DMS114 treated with DMSO at 0.1 percent for 48 hours (cell line): ENCODE results near the gene PLEKHG4.

Source experiments
- DNase-seq: peaks from one replicate; lab custom pipeline; 2025; ENCODE audit not compliant: unreplicated experiment; lab: John Stamatoyannopoulos, UW

Gene PLEKHG4

DNA sequence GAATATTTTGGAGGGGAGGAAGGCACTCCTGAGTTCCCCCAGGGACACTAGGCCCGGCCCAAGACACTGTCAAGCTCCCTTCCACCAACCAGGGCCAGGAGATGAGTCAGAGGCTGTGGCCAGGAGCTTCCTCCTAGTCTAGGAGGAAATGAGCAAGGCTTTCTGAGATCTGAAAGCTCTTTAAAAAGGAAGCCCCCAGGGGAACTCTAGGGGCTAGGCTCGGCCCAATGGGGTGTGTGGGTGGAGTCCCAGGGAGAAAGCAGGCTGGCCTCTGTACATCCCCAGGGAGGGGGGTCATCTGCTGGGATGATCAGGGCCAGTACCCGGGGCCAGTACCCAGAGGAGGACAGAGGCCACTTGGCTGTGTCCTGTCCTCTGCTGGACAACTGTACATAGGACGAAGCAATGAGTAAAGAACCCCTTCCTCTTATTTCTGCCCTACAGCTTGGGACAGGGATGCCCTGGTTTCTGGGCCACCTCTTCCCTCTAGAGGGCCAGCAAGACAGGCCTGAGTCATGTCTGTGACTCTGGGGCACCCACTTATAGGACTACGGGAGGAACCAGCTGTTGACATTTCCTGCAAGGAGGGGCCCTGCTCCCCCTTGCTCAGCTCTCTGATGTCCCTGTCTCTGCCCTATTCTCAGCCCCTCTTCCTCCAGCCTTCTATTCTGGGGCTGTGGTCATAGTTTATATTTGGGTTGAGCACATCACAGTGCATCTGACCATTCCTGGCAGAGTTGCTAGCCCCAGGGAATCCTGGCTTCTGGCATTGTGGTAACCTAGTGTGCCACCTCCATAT, 34.7 kb upstream of the PLEKHG4 start:
- DNase-seq, result no peak

DNA sequence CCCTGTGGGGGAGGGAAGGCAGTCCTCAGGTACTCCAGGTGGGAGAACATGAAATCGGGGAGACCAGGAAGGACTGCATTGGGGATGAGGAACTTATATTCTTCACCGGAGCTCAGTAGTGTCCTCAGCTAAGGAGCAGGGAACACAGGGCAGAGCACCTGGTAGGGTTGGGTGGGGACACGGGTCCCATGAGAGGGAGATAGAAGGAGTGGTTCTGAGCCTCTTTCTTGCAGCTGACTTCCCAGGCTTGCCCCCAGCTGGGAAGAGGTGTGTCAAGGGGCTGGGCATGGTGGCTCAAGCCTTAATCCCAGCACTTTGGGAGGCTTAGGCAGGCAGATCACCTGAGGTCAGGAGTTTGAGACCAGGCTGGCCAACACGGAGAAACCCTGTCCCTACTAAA, 34.1 kb upstream of the PLEKHG4 start:
- no peak for DNase-seq

- DNase-seq, result no peak
These were observed 33.7 kb upstream of the PLEKHG4 start for GRCh38 chr16:67245674-67246080.

DNA sequence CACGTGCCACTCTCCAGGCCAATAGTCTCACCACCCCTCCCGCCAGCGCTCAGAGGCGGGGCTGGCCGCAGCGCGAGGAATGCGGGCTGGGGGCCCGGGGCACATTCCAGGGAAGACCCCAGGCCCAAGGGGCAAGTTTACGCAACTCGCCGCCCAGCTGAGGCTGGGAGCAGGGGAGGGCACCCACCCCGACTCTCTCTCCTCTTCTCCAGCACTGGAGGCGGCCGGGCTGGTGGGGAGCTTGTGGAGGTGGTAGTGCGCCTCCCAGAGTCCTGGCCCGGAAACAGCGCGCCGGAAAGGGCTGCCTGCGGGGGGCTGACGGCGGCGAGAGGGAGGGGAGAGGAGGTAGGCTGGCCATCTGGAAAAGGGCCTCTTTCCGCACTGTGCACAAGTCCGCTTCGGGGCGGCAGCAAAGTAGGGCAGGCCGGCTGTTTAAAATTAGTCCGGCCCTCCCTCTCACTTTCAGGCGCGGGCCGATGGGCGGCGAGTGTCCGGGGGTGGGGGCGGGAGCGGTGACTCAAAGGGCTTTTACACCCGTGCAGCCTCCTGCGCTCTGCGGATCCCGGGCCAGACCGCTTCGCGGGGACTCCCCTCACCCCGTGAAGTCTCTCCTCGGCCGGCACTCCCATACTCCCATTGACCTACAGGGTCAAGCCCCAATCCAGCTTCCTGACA, 33.1 kb upstream of the PLEKHG4 start:
- peak; percentile 41 for DNase-seq

DNA sequence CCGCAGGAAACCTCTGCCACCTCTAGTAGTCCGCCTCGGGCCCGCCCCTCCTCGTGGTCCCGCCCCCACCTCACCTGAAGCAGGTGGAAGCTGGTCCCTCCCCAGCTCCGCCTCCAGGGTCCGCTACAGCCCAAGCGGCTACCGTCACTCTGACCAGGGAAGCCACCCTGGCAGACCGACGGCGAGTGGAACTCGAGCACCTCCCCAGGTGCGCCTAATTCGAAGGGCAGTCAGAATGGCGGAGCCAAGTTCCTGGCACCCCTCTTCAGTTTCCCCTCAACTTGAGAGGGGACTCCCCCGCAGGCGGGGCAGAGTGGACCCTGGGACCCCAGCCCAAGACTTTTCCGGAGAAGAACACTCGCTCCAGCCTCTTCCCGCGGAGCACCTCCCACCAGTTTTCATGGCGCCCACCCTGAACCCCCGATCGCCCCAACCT, 32.6 kb upstream of the PLEKHG4 start:
- DNase-seq, result no peak

DNA sequence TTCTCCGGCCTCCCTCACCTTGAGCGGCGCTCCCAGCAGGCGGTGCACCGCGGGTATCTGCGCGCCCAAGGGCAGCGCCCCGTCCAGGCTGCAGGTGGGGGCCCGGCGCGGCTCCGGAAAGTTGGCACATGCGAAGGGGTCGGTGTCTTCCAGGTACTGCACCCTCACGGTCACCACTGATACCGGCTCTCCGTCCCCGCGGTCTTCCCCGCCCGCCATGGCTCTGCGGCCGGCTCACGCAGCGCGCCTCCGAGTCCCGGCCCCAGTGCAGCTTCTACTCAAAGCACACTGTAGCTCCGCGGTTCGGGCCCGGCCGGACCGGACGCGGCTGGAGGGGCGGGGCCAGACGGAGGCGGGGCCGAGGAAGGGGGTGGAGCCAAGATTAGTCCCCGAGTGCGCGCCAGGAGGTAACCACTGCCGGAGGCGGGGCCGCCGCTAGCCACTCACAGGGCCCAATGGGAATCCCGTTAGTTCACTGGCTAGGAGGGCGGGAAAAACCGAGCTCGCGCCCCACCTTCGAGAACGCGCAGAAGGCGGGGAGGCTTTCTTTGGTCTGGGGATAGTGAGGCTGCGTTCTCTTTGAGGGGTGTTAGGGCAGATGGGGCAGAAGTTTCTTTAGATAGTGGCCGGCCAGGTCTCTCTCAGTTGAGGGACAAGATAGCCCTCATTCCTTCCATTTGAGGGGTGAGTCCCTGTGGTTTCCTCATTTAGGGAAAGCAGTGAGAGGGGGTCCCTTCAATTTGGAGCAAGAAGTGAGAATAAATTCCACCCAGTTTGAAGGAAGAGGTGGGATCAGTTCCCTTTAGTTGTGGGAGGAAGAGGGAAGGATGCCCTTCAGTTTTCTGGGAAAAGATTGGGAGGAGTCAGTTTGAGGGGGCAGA, 31.9 kb upstream of the PLEKHG4 start, which contains the start of gene FHOD1:
Gene FHOD1, minus strand, starts transcription at position 290 of the 881 bp plus-strand sequence. Its CDS starts 71 bp downstream, at position 219.
- peak; percentile 93 for DNase-seq

- peak; percentile 28 for DNase-seq
These were observed 31.3 kb upstream of the PLEKHG4 start for GRCh38 chr16:67248073-67248400.

DNA sequence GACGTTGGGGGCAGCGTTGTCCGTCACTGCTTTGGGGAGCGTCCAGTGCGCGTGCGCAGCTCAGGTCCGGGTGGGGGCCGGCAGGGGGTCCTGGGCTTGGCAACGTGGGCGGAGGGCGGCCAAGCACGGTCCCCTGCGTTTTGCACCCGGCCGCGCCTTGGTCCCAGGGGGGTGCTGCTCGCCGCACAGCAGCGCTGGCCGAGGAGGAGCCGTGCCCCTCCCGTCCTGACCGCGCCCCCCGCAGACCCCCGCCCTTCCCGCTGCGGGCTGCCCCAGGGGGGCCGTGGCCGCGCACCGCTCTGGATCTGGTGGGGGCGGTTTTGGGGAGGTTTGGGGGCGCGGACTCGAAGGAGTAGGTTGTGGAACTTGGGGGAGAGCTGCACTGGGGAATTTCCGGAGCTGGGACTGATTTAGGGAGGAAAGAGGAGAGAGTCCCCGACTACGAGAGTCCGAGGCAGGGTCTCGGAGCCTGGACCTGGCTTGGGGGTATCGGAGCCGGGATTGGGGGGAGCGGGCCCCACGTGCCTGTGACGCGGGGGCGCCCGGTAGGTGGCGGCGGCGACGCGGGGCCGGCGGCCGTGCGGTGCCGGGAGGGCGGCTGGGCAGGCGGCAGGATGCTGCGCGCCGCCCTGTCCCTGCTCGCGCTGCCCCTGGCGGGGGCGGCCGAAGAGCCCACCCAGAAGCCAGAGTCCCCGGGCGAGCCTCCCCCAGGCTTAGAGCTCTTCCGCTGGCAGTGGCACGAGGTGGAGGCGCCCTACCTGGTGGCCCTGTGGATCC, 30.7 kb upstream of the PLEKHG4 start, which contains the start of gene SLC9A5:
Gene SLC9A5, plus strand, starts transcription at position 579 of the 777 bp plus-strand sequence. Its CDS starts 36 bp downstream, at position 615.
- DNase-seq, result no peak

- DNase-seq, result no peak
These were observed 29.9 kb upstream of the PLEKHG4 start for GRCh38 chr16:67249178-67250044.

DNA sequence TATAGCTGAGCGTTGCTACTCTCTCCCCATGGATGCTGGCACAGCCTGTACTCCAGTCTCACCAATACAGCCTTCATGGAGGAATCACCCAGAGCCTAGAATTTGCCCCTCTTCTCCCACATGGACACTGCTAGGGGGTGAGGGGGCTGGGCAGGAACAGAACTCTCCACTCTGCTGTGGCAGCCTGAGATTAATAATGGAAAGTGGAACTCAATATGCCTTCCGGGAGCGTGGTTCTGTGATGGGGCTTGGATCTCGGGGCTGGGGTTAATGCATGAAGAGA, 29.3 kb upstream of the PLEKHG4 start:
- no peak for DNase-seq

DNA sequence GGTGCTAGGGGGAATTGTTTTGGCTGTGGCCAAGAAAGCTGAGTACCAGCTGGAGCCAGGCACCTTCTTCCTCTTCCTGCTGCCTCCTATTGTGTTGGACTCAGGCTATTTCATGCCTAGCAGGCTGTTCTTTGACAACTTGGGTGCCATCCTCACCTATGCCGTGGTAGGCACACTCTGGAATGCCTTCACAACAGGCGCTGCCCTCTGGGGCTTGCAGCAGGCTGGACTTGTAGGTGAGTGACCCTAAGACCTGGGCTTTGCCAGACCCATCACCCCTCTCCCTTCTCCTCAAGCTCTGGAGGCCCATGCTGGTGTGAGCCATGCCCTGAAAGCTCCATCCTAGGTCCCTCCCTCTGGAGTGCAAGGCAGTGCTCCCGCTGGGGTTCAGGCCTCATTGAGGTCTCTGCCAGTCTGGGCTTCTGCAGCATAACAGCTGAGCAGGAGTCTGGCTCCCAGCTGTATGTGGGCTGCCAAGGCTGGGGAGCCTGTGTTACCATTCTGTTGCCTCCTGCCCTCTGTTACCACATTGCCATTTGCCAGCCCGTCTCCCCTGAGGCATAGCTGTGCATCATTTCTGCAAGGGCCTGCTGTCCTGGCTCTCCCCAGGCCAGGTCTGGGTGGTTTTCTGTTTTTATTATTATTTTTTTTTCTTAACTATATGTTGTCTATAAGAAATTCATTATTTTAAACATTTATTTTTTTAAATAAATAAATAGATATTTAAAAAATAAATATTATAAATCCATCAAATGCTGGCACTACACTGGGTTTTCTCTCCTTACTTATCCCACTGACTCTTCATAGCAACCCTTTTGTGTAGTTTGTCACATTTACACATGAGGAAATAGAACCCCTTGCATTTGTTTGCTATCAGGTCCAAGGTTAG, 26.5 kb upstream of the PLEKHG4 start:
- DNase-seq, result no peak

GRCh38 chr16:67254801-67255552, 24.4 kb upstream of the PLEKHG4 start:
- DNase-seq, result no peak

DNA sequence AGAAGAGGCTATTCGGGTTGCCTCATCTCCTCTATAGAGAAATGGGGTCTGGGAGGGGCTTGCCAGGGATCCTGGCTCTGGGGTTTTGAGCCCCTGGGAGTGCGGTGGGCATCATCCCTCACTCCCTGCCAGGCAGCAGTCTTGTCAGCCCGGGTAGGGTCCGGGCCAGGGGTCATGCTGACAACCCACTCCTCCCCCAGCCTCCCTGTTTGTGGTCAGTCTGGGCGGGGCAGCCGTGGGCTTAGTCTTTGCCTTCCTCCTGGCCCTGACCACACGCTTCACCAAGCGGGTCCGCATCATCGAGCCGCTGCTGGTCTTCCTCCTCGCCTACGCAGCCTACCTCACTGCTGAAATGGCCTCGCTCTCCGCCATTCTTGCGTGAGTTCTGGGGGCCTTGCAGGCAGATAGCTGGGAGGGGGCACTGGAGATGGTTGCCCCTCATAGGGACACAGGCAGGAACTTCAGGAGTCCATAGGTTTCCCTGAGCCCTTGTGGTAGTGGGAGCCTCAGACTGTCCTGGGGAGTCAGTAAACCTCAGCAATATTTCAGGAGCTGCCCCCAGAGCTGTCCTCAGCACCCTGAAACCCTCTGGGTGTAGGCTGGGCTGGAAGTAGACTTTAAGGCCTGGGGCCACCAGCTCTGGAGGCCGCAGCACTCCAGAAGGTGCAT, 23.6 kb upstream of the PLEKHG4 start:
- no peak for DNase-seq

DNA sequence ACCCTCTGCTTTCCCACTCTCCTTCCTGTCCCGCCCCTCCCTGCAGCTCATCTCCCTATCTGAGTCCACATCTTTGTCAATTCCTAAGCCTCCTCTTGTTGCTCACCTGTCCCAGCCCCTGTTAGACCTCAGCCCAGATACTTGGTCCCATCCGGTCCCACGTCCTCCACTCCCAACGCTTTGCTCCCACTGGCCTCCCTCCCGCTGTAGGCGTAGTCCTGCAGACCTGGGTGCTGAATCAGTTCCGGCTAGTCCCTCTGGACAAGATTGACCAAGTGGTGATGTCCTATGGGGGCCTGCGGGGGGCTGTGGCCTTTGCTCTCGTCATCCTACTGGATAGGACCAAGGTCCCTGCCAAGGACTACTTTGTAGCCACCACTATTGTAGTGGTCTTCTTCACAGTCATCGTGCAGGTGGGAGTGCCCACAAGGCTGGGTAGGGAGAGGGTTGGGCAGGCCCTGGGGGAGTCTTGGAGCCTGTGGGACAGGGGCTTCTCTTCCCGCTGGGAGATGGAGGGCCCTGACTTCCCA, 22.6 kb upstream of the PLEKHG4 start:
- DNase-seq, result no peak

GRCh38 chr16:67257486-67258160, 21.7 kb upstream of the PLEKHG4 start:
- DNase-seq, result no peak

- DNase-seq, result no peak
These were observed 21.0 kb upstream of the PLEKHG4 start for GRCh38 chr16:67258161-67258835.
